H9 (cell line): Measurements from ENCODE around the gene NUP54. TPM values are rescaled to one million over a fixed set of nuclear protein-coding genes. Genes with fewer than 3 reads are reported as not detected.

Source experiments
- DNase-seq: peaks from one replicate; pipeline ENCODE4 v3.0.0-alpha.2; 2017
- H2AFZ ChIP-seq: one replicate; pipeline ENCODE4 v1.6.1; 2013; ENCODE audit warnings: mild to moderate bottlenecking, low read length, control low read depth, moderate library complexity
- H2AK5ac ChIP-seq: 2 replicates; pipeline ENCODE4 v1.6.1; 2013; ENCODE audit warnings: low read length, control low read depth, mixed read lengths; ENCODE audit not compliant: insufficient read length
- H2BK120ac ChIP-seq: one replicate; pipeline ENCODE4 v1.6.1; 2013; ENCODE audit warnings: low read depth, mild to moderate bottlenecking, low read length, control low read depth, inconsistent platforms; ENCODE audit not compliant: poor library complexity, severe bottlenecking
- H2BK12ac ChIP-seq: 2 replicates; pipeline ENCODE4 v1.6.1; 2013; ENCODE audit warnings: low read length, control low read depth, mixed read lengths, low read depth; ENCODE audit not compliant: insufficient read length
- H2BK15ac ChIP-seq: 2 replicates; pipeline ENCODE4 v1.6.1; 2013; ENCODE audit warnings: low read depth, low read length, control low read depth
- H2BK20ac ChIP-seq: one replicate; pipeline ENCODE4 v1.6.1; 2013; ENCODE audit warnings: low read depth, mild to moderate bottlenecking, low read length, control low read depth, inconsistent platforms; ENCODE audit not compliant: poor library complexity, severe bottlenecking
- H2BK5ac ChIP-seq: 2 replicates; pipeline ENCODE4 v1.6.1; 2013; ENCODE audit warnings: low read length, control low read depth, mixed read lengths; ENCODE audit not compliant: insufficient read length
- H3K14ac ChIP-seq: 2 replicates; pipeline ENCODE4 v1.6.1; 2013; ENCODE audit warnings: low read length, control low read depth; ENCODE audit not compliant: insufficient read depth
- H3K18ac ChIP-seq: 2 replicates; pipeline ENCODE4 v1.6.1; 2013; ENCODE audit warnings: low read depth, mild to moderate bottlenecking, mixed read lengths, low read length, control low read depth; ENCODE audit not compliant: insufficient read length
- H3K23ac ChIP-seq: 2 replicates; pipeline ENCODE4 v1.6.1; 2013; ENCODE audit warnings: low read length, control low read depth, mixed read lengths, low read depth; ENCODE audit not compliant: insufficient read length
- H3K23me2 ChIP-seq: 2 replicates; pipeline ENCODE4 v1.6.1; 2013; ENCODE audit warnings: low read depth, mild to moderate bottlenecking, mixed read lengths, low read length, control low read depth; ENCODE audit not compliant: insufficient read length, poor library complexity, severe bottlenecking
- H3K27ac ChIP-seq: 2 replicates; pipeline ENCODE4 v1.5.1; 2013; ENCODE audit warnings: low read length, control low read depth, mixed read lengths, low read depth; ENCODE audit not compliant: insufficient read length
- H3K27me3 ChIP-seq: 2 replicates; pipeline ENCODE4 v1.6.1; 2013; ENCODE audit warnings: low read length, control low read depth, inconsistent platforms; ENCODE audit not compliant: insufficient read depth
- H3K4ac ChIP-seq: 2 replicates; pipeline ENCODE4 v1.6.1; 2013; ENCODE audit warnings: low read depth, mild to moderate bottlenecking, control low read depth, inconsistent platforms, low read length, moderate library complexity
- H3K4me1 ChIP-seq: 2 replicates; pipeline ENCODE4 v1.6.1; 2013; ENCODE audit warnings: low read length, control low read depth, inconsistent platforms; ENCODE audit not compliant: insufficient read depth
- H3K4me2 ChIP-seq: 2 replicates; pipeline ENCODE4 v1.6.1; 2013; ENCODE audit warnings: low read length, control low read depth, mixed read lengths; ENCODE audit not compliant: insufficient read length, insufficient read depth
- H3K56ac ChIP-seq: 2 replicates; pipeline ENCODE4 v1.6.1; 2013; ENCODE audit warnings: low read depth, mild to moderate bottlenecking, mixed read lengths, low read length, control low read depth; ENCODE audit not compliant: insufficient read length
- H3K79me1 ChIP-seq: 2 replicates; pipeline ENCODE4 v1.6.1; 2013; ENCODE audit warnings: low read depth, mild to moderate bottlenecking, moderate library complexity, low read length, control low read depth, inconsistent platforms; ENCODE audit not compliant: insufficient read depth, poor library complexity, severe bottlenecking
- H3K79me2 ChIP-seq: 2 replicates; pipeline ENCODE4 v1.6.1; 2013; ENCODE audit warnings: low read length, control low read depth, inconsistent platforms; ENCODE audit not compliant: insufficient read depth
- H3K9ac ChIP-seq: 2 replicates; pipeline ENCODE4 v1.6.1; 2013; ENCODE audit warnings: low read length, control low read depth, mixed read lengths; ENCODE audit not compliant: insufficient read length; ENCODE audit errors: extremely low read depth
- H3K9me3 ChIP-seq: one replicate; pipeline ENCODE4 v1.6.1; 2013; ENCODE audit warnings: low read depth, low read length, inconsistent platforms; ENCODE audit not compliant: control insufficient read depth
- H3T11ph ChIP-seq: one replicate; pipeline ENCODE4 v1.6.1; 2013; ENCODE audit warnings: mild to moderate bottlenecking, low read length, control low read depth, inconsistent platforms
- H4K20me1 ChIP-seq: one replicate; pipeline ENCODE4 v1.6.1; 2013; ENCODE audit not compliant: control insufficient read depth, insufficient read length, insufficient read depth
- H4K5ac ChIP-seq: 2 replicates; pipeline ENCODE4 v1.6.1; 2013; ENCODE audit warnings: low read depth, mild to moderate bottlenecking, mixed read lengths, low read length, control low read depth; ENCODE audit not compliant: insufficient read length
- H4K8ac ChIP-seq: replicated peaks from 2 replicates; pipeline ENCODE4 v1.6.1; 2013; ENCODE audit warnings: low read length, control low read depth, mixed read lengths, low read depth; ENCODE audit not compliant: insufficient read length
- H4K91ac ChIP-seq: 2 replicates; pipeline ENCODE4 v1.6.1; 2013; ENCODE audit warnings: low read depth, mild to moderate bottlenecking, moderate library complexity, mixed read lengths, low read length, control low read depth; ENCODE audit not compliant: insufficient read length
- H3K27ac Mint-ChIP-seq, 3 experiments: 2 replicates in 2 of 3; 3 replicates in 1 of 3; pipeline ENCODE4 v1.8.0; 2020 to 2021; ENCODE audit warnings: mixed read lengths in 3 of 3, mild to moderate bottlenecking in 1 of 3, moderate library complexity in 1 of 3
- H3K27me3 Mint-ChIP-seq: 2 replicates; pipeline ENCODE4 v1.8.0; 2021; ENCODE audit warnings: low read depth, mild to moderate bottlenecking, moderate library complexity, mixed read lengths
- H3K36me3 Mint-ChIP-seq, 3 experiments: 2 replicates in 2 of 3; 3 replicates in 1 of 3; pipeline ENCODE4 v1.8.0; 2020 to 2021; ENCODE audit warnings: low read depth in 3 of 3, mixed read lengths in 3 of 3; ENCODE audit not compliant: insufficient read depth in 1 of 3
- H3K4me1 Mint-ChIP-seq, 2 experiments: 2 replicates each; pipeline ENCODE4 v1.8.0; 2020; ENCODE audit warnings: mixed read lengths in 2 of 2
- H3K4me3 Mint-ChIP-seq, 2 experiments: 2 replicates in 1 of 2; 3 replicates in 1 of 2; pipeline ENCODE4 v1.8.0; 2020 to 2021; ENCODE audit warnings: mild to moderate bottlenecking in 2 of 2, mixed read lengths in 2 of 2, moderate library complexity in 1 of 2
- H3K9me3 Mint-ChIP-seq, 2 experiments: 2 replicates in 1 of 2; 3 replicates in 1 of 2; pipeline ENCODE4 v1.8.0; 2020; ENCODE audit warnings: mild to moderate bottlenecking in 2 of 2, mixed read lengths in 2 of 2, moderate library complexity in 1 of 2
- WGBS: extraction: QIAGEN DNeasy Blood & Tissue Kit; methylation state at CpG from one replicate; pipeline ENCODE4 v1.1.7; 2013; ENCODE audit warnings: missing lambda C conversion rate, low lambda C conversion rate, mixed read lengths; ENCODE audit not compliant: insufficient read length; ENCODE audit errors: extremely low coverage; 5-methylcytosine and 5-hydroxymethylcytosine counted together
- total RNA-seq: library from RNA; stranded (reverse); gene quantifications from 2 replicates; pipeline ENCODE4 v1.2.1, GENCODE V29; 2021
- TF ChIP-seq, protein P1 (sequence below): fragments of 200-600 bp; sonication (generic); conservative IDR thresholded peaks from 3 replicates; pipeline ENCODE4 v1.8.0; 2021; ENCODE audit warnings: antibody characterized with exemption, mild to moderate bottlenecking

Gene NUP54
- total RNA-seq, 1 experiment from 2014 or later = 129 TPM

DNA sequence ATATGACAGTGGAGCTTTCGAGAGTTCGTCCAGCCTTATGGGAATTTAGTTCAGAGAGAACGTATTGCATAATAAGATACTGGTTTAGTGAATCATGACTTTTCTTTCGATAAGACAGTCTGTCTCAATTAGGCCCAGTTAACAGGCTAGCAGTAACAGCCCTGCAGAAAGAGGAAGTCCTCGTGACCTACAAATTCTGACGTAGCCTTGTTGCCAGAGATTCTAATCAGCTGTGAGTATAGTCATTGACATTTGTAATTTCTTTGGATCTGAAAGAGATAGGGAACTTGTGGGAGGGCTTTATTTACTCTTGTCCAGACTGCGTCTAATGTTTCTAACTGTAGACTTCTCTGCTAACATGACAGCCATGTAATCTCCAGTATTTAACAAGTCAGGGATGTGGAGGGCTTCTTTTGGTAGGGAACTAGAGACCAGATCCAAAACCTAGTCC is 57.9 kb downstream of the NUP54 start:
- Mint-ChIP-seq H3K4me3 (no peak overlapping the region), H3K36me3 (peaks cover 0 to 6% (median 0%) of the 10 kb centered on the region in 3 experiments; a peak in 1 of 7 replicates), H3K27me3 (no peaks in the 10 kb centered on the region; the same call in 1 of the 2 replicates), H3K9me3 (no peaks in the 10 kb centered on the region; a peak in 1 of 5 replicates), H3K4me1 (peaks cover 14 to 15% of the 10 kb centered on the region in 2 experiments), H3K27ac (no peak overlapping the region)
- H2AK5ac ChIP-seq = no peak overlapping the region
- no peak overlapping the region for H2AFZ ChIP-seq
- no peak overlapping the region for H2BK12ac ChIP-seq
- no peaks in the 10 kb centered on the region for H4K20me1 ChIP-seq
- no peak overlapping the region for H3K23ac ChIP-seq
- H3K23me2 ChIP-seq = no peaks in the 10 kb centered on the region
- no peaks in the 10 kb centered on the region for H3K9me3 ChIP-seq
- no peak overlapping the region for H3K4ac ChIP-seq
- H3K4me2 ChIP-seq = no peak overlapping the region
- H3K56ac ChIP-seq = no peak overlapping the region
- H3K27me3 ChIP-seq = no peaks in the 10 kb centered on the region
- DNase-seq = no peak
- H3K27ac ChIP-seq = no peak overlapping the region
- no CpG with 5 or more reads among the region's 7 CpGs for WGBS
- H2BK20ac ChIP-seq = no peak overlapping the region
- H4K8ac ChIP-seq = no peak overlapping the region
- no peak overlapping the region for H3K14ac ChIP-seq
- TF ChIP-seq, protein P1, sequence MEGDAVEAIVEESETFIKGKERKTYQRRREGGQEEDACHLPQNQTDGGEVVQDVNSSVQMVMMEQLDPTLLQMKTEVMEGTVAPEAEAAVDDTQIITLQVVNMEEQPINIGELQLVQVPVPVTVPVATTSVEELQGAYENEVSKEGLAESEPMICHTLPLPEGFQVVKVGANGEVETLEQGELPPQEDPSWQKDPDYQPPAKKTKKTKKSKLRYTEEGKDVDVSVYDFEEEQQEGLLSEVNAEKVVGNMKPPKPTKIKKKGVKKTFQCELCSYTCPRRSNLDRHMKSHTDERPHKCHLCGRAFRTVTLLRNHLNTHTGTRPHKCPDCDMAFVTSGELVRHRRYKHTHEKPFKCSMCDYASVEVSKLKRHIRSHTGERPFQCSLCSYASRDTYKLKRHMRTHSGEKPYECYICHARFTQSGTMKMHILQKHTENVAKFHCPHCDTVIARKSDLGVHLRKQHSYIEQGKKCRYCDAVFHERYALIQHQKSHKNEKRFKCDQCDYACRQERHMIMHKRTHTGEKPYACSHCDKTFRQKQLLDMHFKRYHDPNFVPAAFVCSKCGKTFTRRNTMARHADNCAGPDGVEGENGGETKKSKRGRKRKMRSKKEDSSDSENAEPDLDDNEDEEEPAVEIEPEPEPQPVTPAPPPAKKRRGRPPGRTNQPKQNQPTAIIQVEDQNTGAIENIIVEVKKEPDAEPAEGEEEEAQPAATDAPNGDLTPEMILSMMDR = no peak
- no peaks in the 10 kb centered on the region for H3K79me1 ChIP-seq
- no peak overlapping the region for H2BK120ac ChIP-seq
- no peak overlapping the region for H2BK15ac ChIP-seq
- H3T11ph ChIP-seq = no peak overlapping the region
- H3K18ac ChIP-seq = no peak overlapping the region
- H4K5ac ChIP-seq = no peak overlapping the region
- no peak overlapping the region for H3K9ac ChIP-seq
- no peaks in the 10 kb centered on the region for H3K79me2 ChIP-seq
- no peak overlapping the region for H2BK5ac ChIP-seq
- no peaks in the 10 kb centered on the region for H3K4me1 ChIP-seq
- H4K91ac ChIP-seq = no peak overlapping the region
